SK-N-SH (cell line): ENCODE measurements around the gene APBA2. TPM values are rescaled to one million over a fixed set of nuclear protein-coding genes. Genes with fewer than 3 reads are reported as not detected.

Source experiments
- CTCF ChIA-PET: fragments of 300-600, 350-600 bp; formaldehyde crosslinking; extraction: SDS; loops from one replicate; lab custom pipeline; 2021; lab: Yijun Ruan, JAX
- POLR2A ChIA-PET: fragments of 350-600 bp; sonication (Branson Sonifier 250); formaldehyde crosslinking; extraction: SDS; loops from one replicate; lab custom pipeline; 2020; ENCODE audit warnings: antibody characterized with exemption, inconsistent platforms; lab: Yijun Ruan, JAX
- DNase-seq: peaks from one replicate; pipeline ENCODE4 v3.0.0; 2012
- H2AFZ ChIP-seq: fragments of 200-600 bp; sonication (generic); 2 replicates; pipeline ENCODE4 v1.8.1; 2016; ENCODE audit warnings: antibody characterized with exemption, mild to moderate bottlenecking, low read depth
- H3F3A ChIP-seq: fragments of 200-600 bp; sonication (generic); replicated peaks from 2 replicates; pipeline ENCODE3; 2016; ENCODE audit warnings: antibody characterized with exemption, mild to moderate bottlenecking; ENCODE audit not compliant: insufficient read depth
- H3K27ac ChIP-seq, 2 experiments: fragments of 200-500 bp in 1 of 2; fragments of 200-600 bp in 1 of 2; sonication (Bioruptor generic) in 1 of 2; sonication (generic), shearing (Covaris generic) in 1 of 2; 2 replicates each; pipeline versions ENCODE4 v1.5.1 to v1.6.1; 2014 to 2016; ENCODE audit warnings: low read depth in 2 of 2, inconsistent platforms in 1 of 2, low read length in 1 of 2, mild to moderate bottlenecking in 1 of 2, mixed read lengths in 1 of 2
- H3K27me3 ChIP-seq: fragments of 200-600 bp; sonication (generic), shearing (Covaris generic); 2 replicates; pipeline ENCODE4 v1.6.1; 2016; ENCODE audit warnings: mixed run types; ENCODE audit not compliant: insufficient read depth
- H3K36me3 ChIP-seq, 2 experiments: fragments of 200-500 bp in 1 of 2; fragments of 200-600 bp in 1 of 2; sonication (Bioruptor generic) in 1 of 2; sonication (generic) in 1 of 2; replicated peaks in 1 of 2; 2 replicates each; pipeline versions ENCODE3 to v1.5.1; 2014 to 2016; ENCODE audit warnings: low read length in 1 of 2, mild to moderate bottlenecking in 1 of 2; ENCODE audit not compliant: insufficient read depth in 2 of 2, control insufficient read depth in 1 of 2
- H3K4me1 ChIP-seq, 2 experiments: fragments of 200-500 bp in 1 of 2; fragments of 200-600 bp in 1 of 2; sonication (Bioruptor generic) in 1 of 2; sonication (generic), shearing (Covaris generic) in 1 of 2; 2 replicates each; pipeline versions ENCODE4 v1.5.1 to v1.6.1; 2014 to 2016; ENCODE audit warnings: low read depth in 1 of 2, low read length in 1 of 2, mixed run types in 1 of 2; ENCODE audit not compliant: insufficient read depth in 2 of 2, control insufficient read depth in 1 of 2
- H3K4me2 ChIP-seq: fragments of 200-600 bp; sonication (generic), shearing (Covaris generic); 2 replicates; pipeline ENCODE4 v1.6.1; 2017; ENCODE audit warnings: mixed run types
- H3K4me3 ChIP-seq, 2 experiments: fragments of 200-500 bp in 1 of 2; fragments of 200-600 bp in 1 of 2; sonication (Bioruptor generic) in 1 of 2; sonication (generic), shearing (Covaris generic) in 1 of 2; 2 replicates each; pipeline versions ENCODE4 v1.5.1 to v1.8.1; 2014 to 2016; ENCODE audit warnings: low read depth in 2 of 2, inconsistent platforms in 1 of 2, low read length in 1 of 2, mild to moderate bottlenecking in 1 of 2, mixed read lengths in 1 of 2, moderate library complexity in 1 of 2
- H3K79me2 ChIP-seq: fragments of 200-600 bp; sonication (generic); 2 replicates; pipeline ENCODE4 v1.8.1; 2017; ENCODE audit warnings: mild to moderate bottlenecking; ENCODE audit not compliant: insufficient read depth
- H3K9ac ChIP-seq: fragments of 200-600 bp; sonication (generic); 2 replicates; pipeline ENCODE4 v1.6.1; 2017; ENCODE audit warnings: mixed run types
- H3K9me2 ChIP-seq: fragments of 200-600 bp; sonication (generic); 2 replicates; pipeline ENCODE4 v1.6.1; 2017; ENCODE audit warnings: mixed run types
- H3K9me3 ChIP-seq: fragments of 200-600 bp; sonication (generic); 2 replicates; pipeline ENCODE4 v1.6.1; 2017; ENCODE audit warnings: mixed run types, mild to moderate bottlenecking, moderate library complexity
- H4K20me1 ChIP-seq: fragments of 200-600 bp; sonication (generic); 2 replicates; pipeline ENCODE4 v1.6.1; 2017; ENCODE audit warnings: mild to moderate bottlenecking, mixed run types; ENCODE audit not compliant: insufficient read depth
- ELF1 ChIP-seq: IDR thresholded peaks from 2 replicates; pipeline ENCODE4 v1.4.0; 2012
- EZH2phosphoT487 ChIP-seq: fragments of 200-600 bp; sonication (generic); IDR thresholded peaks from 2 replicates; pipeline ENCODE4 v1.6.1; 2017; ENCODE audit warnings: low read depth, mixed run types, mild to moderate bottlenecking, antibody characterized with exemption, moderate library complexity, borderline replicate concordance
- FOSL2 ChIP-seq: IDR thresholded peaks from 2 replicates; pipeline ENCODE4 v1.4.0; 2012; ENCODE audit warnings: low read depth, mild to moderate bottlenecking, moderate library complexity, borderline replicate concordance
- FOXM1 ChIP-seq: IDR thresholded peaks from 2 replicates; pipeline ENCODE4 v1.4.0; 2012; ENCODE audit warnings: low read depth, mild to moderate bottlenecking
- NRF1 ChIP-seq: IDR thresholded peaks from 2 replicates; pipeline ENCODE4 v1.6.1; 2012; ENCODE audit warnings: low read depth, mild to moderate bottlenecking, low read length
- POLR2AphosphoS5 ChIP-seq: IDR thresholded peaks from 2 replicates; pipeline ENCODE4 v1.6.1; 2012; ENCODE audit warnings: low read depth, low read length
- TEAD4 ChIP-seq: IDR thresholded peaks from 2 replicates; pipeline ENCODE4 v1.4.0; 2012; ENCODE audit warnings: mild to moderate bottlenecking, borderline replicate concordance; ENCODE audit not compliant: insufficient read depth
- YY1 ChIP-seq: IDR thresholded peaks from 2 replicates; pipeline ENCODE4 v1.4.0; 2012; ENCODE audit warnings: low read depth, mild to moderate bottlenecking
- WGBS: methylation state at CpG from one replicate; pipeline ENCODE4 v1.1.6; 2017; ENCODE audit warnings: low lambda C conversion rate; 5-methylcytosine and 5-hydroxymethylcytosine counted together
- polyA plus RNA-seq, 3 experiments: library from polyadenylated mRNA; depleted of rRNA; stranded (reverse); fragments of >200 nt; gene quantifications; 2 replicates each; pipeline ENCODE4 v1.2.3, GENCODE V29; 2012
- TF ChIP-seq, protein P1 (sequence below): IDR thresholded peaks from 2 replicates; pipeline ENCODE4 v1.4.0; 2012; ENCODE audit warnings: low read depth, borderline replicate concordance
- TF ChIP-seq, protein P2 (sequence below): IDR thresholded peaks from 2 replicates; pipeline ENCODE4 v1.4.0; 2012; ENCODE audit warnings: low read depth, borderline replicate concordance
- TF ChIP-seq, protein P3 (sequence below): IDR thresholded peaks from 2 replicates; pipeline ENCODE4 v1.4.0; 2012; ENCODE audit warnings: low read depth
- TF ChIP-seq, protein P4 (sequence below): fragments of 150-350 bp; IDR thresholded peaks from 2 replicates; pipeline ENCODE4 v1.6.1; 2016; ENCODE audit warnings: mild to moderate bottlenecking, low read depth, low read length
- TF ChIP-seq, protein P5 (sequence below): fragments of 200-600 bp; sonication (generic); IDR thresholded peaks from 2 replicates; pipeline ENCODE4 v1.6.1; 2017; ENCODE audit warnings: antibody characterized with exemption, mild to moderate bottlenecking, moderate library complexity
- TF ChIP-seq, protein P6 (sequence below): fragments of 150-350 bp; IDR thresholded peaks from 2 replicates; pipeline ENCODE4 v1.6.1; 2017; ENCODE audit warnings: antibody characterized with exemption, low read length, low read depth, borderline replicate concordance

The APBA2 gene
- polyA plus RNA-seq, 1 of the 3 experiments (the other 2 are of a cell fraction) = 12.7 TPM

DNA sequence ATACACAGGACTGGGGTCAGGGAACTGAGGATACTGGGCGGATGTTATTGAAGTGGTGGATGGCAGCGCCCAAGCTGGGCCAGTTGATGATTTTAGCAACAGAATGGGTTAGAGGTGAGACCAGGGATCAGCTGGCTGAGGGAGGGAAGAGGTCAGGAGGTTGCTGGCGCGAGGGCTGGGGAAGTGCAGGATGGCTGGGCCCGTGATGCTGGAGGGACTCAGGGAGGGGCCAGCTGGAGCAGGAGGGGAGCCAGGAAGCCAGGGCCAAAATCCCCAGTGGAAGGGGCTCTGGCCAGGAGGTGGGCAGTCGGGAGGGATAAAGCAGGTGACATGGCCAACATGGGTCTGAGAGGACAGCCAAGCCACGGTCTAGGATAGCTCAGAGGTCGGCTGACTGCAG is 205.9 kb downstream of the APBA2 start:
- TF ChIP-seq FOSL2 (no peak), NRF1 (no peak)
- TF ChIP-seq, all 33 proteins: peak for 0
- 77% methylated on average over 8 of the region's 8 CpGs for WGBS
- Histone ChIP-seq H3K79me2 (no peaks in the 10 kb centered on the region), H3K27me3 (no peaks in the 10 kb centered on the region), H3K9me2 (no peaks in the 10 kb centered on the region), H3K9ac (no peak overlapping the region), H3K36me3 (no peaks in the 10 kb centered on the region), H3K4me2 (no peak overlapping the region), H2AFZ (no peak overlapping the region), H3F3A (no peaks in the 10 kb centered on the region), H3K9me3 (no peaks in the 10 kb centered on the region), H4K20me1 (no peaks in the 10 kb centered on the region), H3K4me3 (no peak overlapping the region), H3K4me1 (no peaks in the 10 kb centered on the region; a peak in 1 of 4 replicates), H3K27ac (no peak overlapping the region)
- DNase-seq = no peak
- POLR2A ChIA-PET = no interaction called here
- CTCF ChIA-PET = interaction anchor here (0.7 to 6.9 kb wide), 12 partner anchors 8 to 216 kb away, joined by 3 to 51 read pairs (median 7); partner anchors contain the start of gene APBA2

DNA sequence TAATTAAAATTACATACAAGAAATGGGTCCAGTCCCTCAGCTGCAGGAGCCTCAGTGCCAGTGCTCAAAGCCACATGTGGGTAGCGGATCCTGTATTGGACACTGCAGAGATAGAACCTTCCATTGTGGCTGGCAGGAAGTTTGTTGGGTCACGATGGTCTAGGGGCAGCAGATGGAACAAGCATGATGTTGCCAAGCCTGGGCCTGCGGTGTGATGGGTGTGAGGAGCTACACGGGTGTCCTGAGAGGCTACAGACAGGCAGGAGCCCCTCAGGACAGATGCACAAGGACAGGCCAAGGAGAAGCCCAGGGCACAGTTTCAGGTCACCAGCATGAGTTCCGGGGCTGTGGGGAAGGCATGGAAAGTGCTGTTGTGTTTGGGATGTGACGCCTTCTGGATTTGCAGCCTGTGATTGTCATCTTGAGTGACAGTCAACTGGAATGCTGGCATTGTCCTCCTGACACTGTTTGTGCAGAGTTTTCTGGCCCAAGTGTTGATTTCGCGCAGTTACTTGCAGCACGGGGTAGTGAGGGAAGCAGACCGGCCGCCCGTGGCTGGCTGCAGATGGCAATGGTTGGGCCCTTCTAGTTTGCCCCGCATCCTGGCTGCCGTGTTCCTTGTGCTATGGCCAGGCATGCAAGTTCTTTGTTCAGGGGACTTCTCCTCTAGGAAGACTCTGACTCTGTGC is 206.7 kb downstream of the APBA2 start:
- Histone ChIP-seq H2AFZ (no peak overlapping the region), H4K20me1 (no peaks in the 10 kb centered on the region), H3K4me3 (no peak overlapping the region), H3F3A (no peaks in the 10 kb centered on the region), H3K36me3 (no peaks in the 10 kb centered on the region), H3K9me3 (no peaks in the 10 kb centered on the region), H3K27me3 (no peaks in the 10 kb centered on the region), H3K79me2 (no peaks in the 10 kb centered on the region), H3K27ac (no peak overlapping the region), H3K9me2 (no peaks in the 10 kb centered on the region), H3K9ac (no peak overlapping the region), H3K4me1 (no peaks in the 10 kb centered on the region; a peak in 1 of 4 replicates), H3K4me2 (no peak overlapping the region)
- ChIA-PET CTCF (interaction anchor here (1.2 to 6.9 kb wide), 3 partner anchors 10 to 12 kb away, joined by 3 to 51 read pairs (median 24); no protein-coding TSS in a partner anchor), POLR2A (no interaction called here)
- WGBS = 94% methylated on average over 14 of the region's 14 CpGs
- DNase-seq = no peak
- TF ChIP-seq, protein P1, sequence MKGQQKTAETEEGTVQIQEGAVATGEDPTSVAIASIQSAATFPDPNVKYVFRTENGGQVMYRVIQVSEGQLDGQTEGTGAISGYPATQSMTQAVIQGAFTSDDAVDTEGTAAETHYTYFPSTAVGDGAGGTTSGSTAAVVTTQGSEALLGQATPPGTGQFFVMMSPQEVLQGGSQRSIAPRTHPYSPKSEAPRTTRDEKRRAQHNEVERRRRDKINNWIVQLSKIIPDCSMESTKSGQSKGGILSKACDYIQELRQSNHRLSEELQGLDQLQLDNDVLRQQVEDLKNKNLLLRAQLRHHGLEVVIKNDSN = no peak
- TF ChIP-seq, protein P2, sequence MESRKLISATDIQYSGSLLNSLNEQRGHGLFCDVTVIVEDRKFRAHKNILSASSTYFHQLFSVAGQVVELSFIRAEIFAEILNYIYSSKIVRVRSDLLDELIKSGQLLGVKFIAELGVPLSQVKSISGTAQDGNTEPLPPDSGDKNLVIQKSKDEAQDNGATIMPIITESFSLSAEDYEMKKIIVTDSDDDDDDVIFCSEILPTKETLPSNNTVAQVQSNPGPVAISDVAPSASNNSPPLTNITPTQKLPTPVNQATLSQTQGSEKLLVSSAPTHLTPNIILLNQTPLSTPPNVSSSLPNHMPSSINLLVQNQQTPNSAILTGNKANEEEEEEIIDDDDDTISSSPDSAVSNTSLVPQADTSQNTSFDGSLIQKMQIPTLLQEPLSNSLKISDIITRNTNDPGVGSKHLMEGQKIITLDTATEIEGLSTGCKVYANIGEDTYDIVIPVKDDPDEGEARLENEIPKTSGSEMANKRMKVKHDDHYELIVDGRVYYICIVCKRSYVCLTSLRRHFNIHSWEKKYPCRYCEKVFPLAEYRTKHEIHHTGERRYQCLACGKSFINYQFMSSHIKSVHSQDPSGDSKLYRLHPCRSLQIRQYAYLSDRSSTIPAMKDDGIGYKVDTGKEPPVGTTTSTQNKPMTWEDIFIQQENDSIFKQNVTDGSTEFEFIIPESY = no peak
- no peak for TF ChIP-seq POLR2AphosphoS5
- TF ChIP-seq, protein P3, sequence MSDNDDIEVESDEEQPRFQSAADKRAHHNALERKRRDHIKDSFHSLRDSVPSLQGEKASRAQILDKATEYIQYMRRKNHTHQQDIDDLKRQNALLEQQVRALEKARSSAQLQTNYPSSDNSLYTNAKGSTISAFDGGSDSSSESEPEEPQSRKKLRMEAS = no peak
- no peak for TF ChIP-seq FOXM1
- TF ChIP-seq, protein P4, sequence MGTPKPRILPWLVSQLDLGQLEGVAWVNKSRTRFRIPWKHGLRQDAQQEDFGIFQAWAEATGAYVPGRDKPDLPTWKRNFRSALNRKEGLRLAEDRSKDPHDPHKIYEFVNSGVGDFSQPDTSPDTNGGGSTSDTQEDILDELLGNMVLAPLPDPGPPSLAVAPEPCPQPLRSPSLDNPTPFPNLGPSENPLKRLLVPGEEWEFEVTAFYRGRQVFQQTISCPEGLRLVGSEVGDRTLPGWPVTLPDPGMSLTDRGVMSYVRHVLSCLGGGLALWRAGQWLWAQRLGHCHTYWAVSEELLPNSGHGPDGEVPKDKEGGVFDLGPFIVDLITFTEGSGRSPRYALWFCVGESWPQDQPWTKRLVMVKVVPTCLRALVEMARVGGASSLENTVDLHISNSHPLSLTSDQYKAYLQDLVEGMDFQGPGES = no peak
- TF ChIP-seq, protein P5, sequence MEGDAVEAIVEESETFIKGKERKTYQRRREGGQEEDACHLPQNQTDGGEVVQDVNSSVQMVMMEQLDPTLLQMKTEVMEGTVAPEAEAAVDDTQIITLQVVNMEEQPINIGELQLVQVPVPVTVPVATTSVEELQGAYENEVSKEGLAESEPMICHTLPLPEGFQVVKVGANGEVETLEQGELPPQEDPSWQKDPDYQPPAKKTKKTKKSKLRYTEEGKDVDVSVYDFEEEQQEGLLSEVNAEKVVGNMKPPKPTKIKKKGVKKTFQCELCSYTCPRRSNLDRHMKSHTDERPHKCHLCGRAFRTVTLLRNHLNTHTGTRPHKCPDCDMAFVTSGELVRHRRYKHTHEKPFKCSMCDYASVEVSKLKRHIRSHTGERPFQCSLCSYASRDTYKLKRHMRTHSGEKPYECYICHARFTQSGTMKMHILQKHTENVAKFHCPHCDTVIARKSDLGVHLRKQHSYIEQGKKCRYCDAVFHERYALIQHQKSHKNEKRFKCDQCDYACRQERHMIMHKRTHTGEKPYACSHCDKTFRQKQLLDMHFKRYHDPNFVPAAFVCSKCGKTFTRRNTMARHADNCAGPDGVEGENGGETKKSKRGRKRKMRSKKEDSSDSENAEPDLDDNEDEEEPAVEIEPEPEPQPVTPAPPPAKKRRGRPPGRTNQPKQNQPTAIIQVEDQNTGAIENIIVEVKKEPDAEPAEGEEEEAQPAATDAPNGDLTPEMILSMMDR = no peak
- no peak for TF ChIP-seq FOSL2
- no peak for TF ChIP-seq ELF1
- TF ChIP-seq, protein P6, sequence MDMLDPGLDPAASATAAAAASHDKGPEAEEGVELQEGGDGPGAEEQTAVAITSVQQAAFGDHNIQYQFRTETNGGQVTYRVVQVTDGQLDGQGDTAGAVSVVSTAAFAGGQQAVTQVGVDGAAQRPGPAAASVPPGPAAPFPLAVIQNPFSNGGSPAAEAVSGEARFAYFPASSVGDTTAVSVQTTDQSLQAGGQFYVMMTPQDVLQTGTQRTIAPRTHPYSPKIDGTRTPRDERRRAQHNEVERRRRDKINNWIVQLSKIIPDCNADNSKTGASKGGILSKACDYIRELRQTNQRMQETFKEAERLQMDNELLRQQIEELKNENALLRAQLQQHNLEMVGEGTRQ = no peak
- no peak for TF ChIP-seq TEAD4
- TF ChIP-seq YY1 = no peak
- TF ChIP-seq EZH2phosphoT487 = no peak
